SU-DHL-6 (cell line): ENCODE results near the gene IRF2.
"Not testable (repeated sequence)": the region's sequence is repeated elsewhere in the genome, so short reads cannot be mapped to it uniquely, and the experiment has no call there.

Experiments used
- EZH2phosphoT487 ChIP-seq: fragments of 200-600 bp; sonication (generic), shearing (Covaris generic); conservative IDR thresholded peaks from 2 replicates; pipeline ENCODE4 v1.6.1; 2018; ENCODE audit warnings: mild to moderate bottlenecking, antibody characterized with exemption, low read length, moderate library complexity, mixed read lengths
- TF ChIP-seq, protein P1 (sequence below): fragments of 200-600 bp; sonication (generic); IDR thresholded peaks from one replicate; pipeline ENCODE4 v1.5.1; 2017; ENCODE audit warnings: antibody characterized with exemption, mild to moderate bottlenecking, low read length, moderate library complexity; ENCODE audit not compliant: insufficient read depth, poor library complexity, severe bottlenecking

DNA sequence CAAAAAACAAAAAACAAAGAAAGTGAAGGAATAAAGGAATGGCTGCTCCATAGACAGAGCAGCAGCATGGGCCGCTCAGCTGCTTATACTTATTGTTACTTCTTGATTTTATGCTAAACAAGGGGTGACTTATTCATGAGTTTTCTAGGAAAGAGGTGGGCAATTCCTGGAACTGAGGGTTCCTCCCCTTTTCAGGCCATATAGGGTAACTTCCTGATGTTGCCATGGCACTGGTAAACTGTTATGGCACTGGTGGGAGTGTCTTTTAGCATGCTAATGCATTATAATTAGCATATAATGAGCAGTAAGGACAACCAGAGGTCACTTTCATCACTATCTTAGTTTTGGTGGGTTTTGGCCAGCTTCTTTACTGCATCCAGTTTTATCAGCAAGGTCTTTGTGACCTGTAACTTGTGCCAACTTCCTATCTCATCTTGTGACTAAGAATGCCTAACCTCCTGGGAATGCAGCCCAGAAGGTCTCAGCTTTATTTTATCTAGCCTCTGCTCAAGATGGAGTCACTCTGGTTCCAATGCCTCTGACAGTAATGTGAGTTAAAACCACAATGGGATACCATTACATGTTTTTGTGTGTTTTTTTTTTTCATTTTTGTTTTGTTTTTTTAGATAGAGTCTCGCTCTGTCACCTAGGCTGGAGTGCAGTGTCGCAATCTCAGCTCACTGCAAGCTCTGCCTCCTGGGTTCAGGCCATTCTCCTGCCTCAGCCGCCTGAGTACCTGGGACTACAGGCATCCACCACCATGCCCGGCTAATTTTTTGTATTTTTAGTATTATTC is 134.8 kb downstream of the IRF2 start:
- TF ChIP-seq, protein P1, sequence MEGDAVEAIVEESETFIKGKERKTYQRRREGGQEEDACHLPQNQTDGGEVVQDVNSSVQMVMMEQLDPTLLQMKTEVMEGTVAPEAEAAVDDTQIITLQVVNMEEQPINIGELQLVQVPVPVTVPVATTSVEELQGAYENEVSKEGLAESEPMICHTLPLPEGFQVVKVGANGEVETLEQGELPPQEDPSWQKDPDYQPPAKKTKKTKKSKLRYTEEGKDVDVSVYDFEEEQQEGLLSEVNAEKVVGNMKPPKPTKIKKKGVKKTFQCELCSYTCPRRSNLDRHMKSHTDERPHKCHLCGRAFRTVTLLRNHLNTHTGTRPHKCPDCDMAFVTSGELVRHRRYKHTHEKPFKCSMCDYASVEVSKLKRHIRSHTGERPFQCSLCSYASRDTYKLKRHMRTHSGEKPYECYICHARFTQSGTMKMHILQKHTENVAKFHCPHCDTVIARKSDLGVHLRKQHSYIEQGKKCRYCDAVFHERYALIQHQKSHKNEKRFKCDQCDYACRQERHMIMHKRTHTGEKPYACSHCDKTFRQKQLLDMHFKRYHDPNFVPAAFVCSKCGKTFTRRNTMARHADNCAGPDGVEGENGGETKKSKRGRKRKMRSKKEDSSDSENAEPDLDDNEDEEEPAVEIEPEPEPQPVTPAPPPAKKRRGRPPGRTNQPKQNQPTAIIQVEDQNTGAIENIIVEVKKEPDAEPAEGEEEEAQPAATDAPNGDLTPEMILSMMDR: not testable (repeated sequence)
- TF ChIP-seq EZH2phosphoT487: not testable (repeated sequence)
